Chondrocyte (in vitro differentiated cells): ENCODE data around the gene MDM1. TPM values are rescaled to one million over a fixed set of nuclear protein-coding genes. Genes with fewer than 3 reads are reported as not detected.

Experiments
- DNase-seq: peaks from one replicate; pipeline ENCODE4 v3.0.0; 2021; ENCODE audit warnings: mixed read lengths, low spot score
- H3K27ac Mint-ChIP-seq: one replicate; pipeline ENCODE4 v1.8.0; 2021; ENCODE audit warnings: mild to moderate bottlenecking, moderate library complexity, mixed read lengths; ENCODE audit not compliant: unreplicated experiment
- H3K27me3 Mint-ChIP-seq: 2 replicates; pipeline ENCODE4 v1.8.0; 2021; ENCODE audit warnings: low read depth, mixed read lengths
- H3K36me3 Mint-ChIP-seq: 2 replicates; pipeline ENCODE4 v1.8.0; 2021; ENCODE audit warnings: low read depth, mixed read lengths
- H3K4me1 Mint-ChIP-seq: 2 replicates; pipeline ENCODE4 v1.8.0; 2021; ENCODE audit warnings: low read depth, mild to moderate bottlenecking, mixed read lengths
- H3K4me3 Mint-ChIP-seq: one replicate; pipeline ENCODE4 v1.8.0; 2021; ENCODE audit warnings: mild to moderate bottlenecking, moderate library complexity, mixed read lengths; ENCODE audit not compliant: unreplicated experiment
- H3K9me3 Mint-ChIP-seq: 2 replicates; pipeline ENCODE4 v1.8.0; 2021; ENCODE audit warnings: low read depth, mixed read lengths
- CTCF ChIP-seq: fragments of 200-600 bp; sonication (generic); IDR thresholded peaks from 2 replicates; pipeline ENCODE4 v1.5.0; 2021; ENCODE audit warnings: antibody characterized with exemption, mild to moderate bottlenecking, moderate library complexity
- total RNA-seq: library from RNA; stranded (reverse); gene quantifications from 3 replicates; pipeline ENCODE4 v1.2.1, GENCODE V29; 2021

The MDM1 gene
- total RNA-seq, 1 donor from 2014 or later, result 9.5 TPM

- Mint-ChIP-seq H3K27me3 (no peaks in the 10 kb centered on the region), H3K4me1 (peaks cover 16% of the 10 kb centered on the region), H3K27ac (no peak overlapping the region), H3K9me3 (no peaks in the 10 kb centered on the region), H3K4me3 (no peak overlapping the region), H3K36me3 (peaks cover 3% of the 10 kb centered on the region)
- no peak for DNase-seq
- no peak for TF ChIP-seq CTCF
These were observed 12.1 kb downstream of the MDM1 start for GRCh38 chr12:68319988-68320623.

DNA sequence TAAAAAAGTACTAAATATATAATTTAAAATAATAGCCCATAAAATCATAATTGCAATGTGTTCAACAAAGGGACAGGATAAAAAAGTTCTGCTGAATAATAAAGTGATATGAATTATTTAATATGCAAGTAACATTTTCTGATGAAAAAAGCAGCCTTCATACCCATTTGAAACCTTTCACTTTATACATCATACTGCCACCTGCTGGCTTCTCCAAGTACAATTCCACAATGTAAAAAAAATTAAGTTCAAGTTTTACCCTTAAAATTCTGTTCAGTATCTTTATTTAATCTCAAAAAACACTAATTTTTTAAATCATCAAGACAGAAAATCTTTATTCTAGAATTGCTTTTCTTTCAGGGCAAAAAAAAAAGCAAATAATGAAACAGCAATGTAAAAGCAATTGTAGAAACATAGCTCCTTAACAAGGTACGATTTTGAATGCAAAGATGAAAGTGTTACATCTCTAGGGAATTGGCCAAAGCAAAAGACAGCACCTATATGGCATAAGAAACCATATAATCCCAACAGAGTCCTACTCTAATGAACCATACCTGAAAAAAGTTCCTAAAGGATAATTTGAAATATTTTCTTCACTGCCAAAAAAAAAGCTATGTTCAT is 15.0 kb downstream of the MDM1 start:
- Mint-ChIP-seq H3K4me3 (no peak overlapping the region), H3K9me3 (no peaks in the 10 kb centered on the region), H3K27me3 (no peaks in the 10 kb centered on the region), H3K27ac (no peak overlapping the region), H3K36me3 (peaks cover 4% of the 10 kb centered on the region), H3K4me1 (peaks cover 9% of the 10 kb centered on the region)
- TF ChIP-seq CTCF, result peak; percentile 96
- no peak for DNase-seq

DNA sequence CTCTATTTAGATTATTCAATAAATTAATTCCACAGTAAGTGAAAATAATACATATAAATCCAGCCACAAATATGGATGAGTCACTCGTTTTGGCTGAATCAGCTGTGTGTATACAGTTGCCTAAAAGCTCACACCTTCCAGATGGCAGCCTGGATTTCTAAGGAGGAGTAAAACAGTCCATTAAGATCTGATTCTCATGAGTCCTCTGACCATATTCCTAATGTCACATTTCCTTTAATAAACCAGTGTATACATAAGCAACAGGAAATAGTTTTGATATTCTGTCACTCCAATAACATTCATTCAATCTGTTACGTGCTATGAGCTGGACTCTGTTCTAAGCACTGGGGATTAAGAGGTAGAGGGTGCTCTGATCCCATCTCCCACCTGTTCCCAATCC is 21.8 kb downstream of the MDM1 start:
- peaks cover 9% of the 10 kb centered on the region for H3K36me3 Mint-ChIP-seq
- TF ChIP-seq CTCF, result no peak
- H3K27me3 Mint-ChIP-seq, result no peaks in the 10 kb centered on the region
- DNase-seq, result no peak
- H3K9me3 Mint-ChIP-seq, result no peaks in the 10 kb centered on the region
- peak overlapping the region; percentile 75 for H3K27ac Mint-ChIP-seq
- H3K4me3 Mint-ChIP-seq, result no peak overlapping the region
- H3K4me1 Mint-ChIP-seq, result peaks cover 12% of the 10 kb centered on the region

DNA sequence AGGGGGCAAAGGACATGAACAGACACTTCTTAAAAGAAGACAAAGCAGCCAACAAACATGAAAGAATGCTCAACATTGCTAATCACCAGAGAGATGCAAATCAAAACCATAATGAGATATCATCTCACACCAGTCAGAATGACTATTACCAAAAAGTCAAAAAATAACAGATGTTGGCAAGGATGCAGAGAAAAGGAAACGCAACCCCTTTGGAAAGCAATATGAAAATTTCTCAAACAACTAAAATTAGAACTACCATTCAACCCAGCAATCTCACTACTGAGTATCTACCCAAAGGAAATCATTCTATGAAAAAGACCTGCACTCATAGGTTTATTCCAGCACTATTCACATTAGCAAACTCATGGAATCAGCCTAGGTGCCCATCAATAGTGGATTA is 25.6 kb downstream of the MDM1 start:
- Mint-ChIP-seq H3K27ac (no peak overlapping the region), H3K27me3 (no peaks in the 10 kb centered on the region), H3K4me1 (peaks cover 15% of the 10 kb centered on the region), H3K4me3 (no peak overlapping the region), H3K36me3 (peaks cover 11% of the 10 kb centered on the region), H3K9me3 (no peaks in the 10 kb centered on the region)
- no peak for DNase-seq
- no peak for TF ChIP-seq CTCF

- TF ChIP-seq CTCF, result no peak
- no peak for DNase-seq
- Mint-ChIP-seq H3K4me1 (peaks cover 15% of the 10 kb centered on the region), H3K27me3 (no peaks in the 10 kb centered on the region), H3K9me3 (peaks cover 7% of the 10 kb centered on the region), H3K36me3 (peaks cover 23% of the 10 kb centered on the region), H3K4me3 (no peak overlapping the region), H3K27ac (no peak overlapping the region)
These were observed 26.9 kb downstream of the MDM1 start for GRCh38 chr12:68305278-68305677.
